ENCODE results near the gene ATXN1L. TPM values are rescaled to one million over a fixed set of nuclear protein-coding genes. Genes with fewer than 3 reads are reported as not detected.

ATXN1L gene
- total RNA-seq, 5 donors from 2014 or later (not counting 1 experiment from before 2014, with no cell fraction given) = 26.8 to 44.0 (median 29.3) TPM

- Histone ChIP-seq H3K9me3 (no peaks in the 10 kb centered on the region), H3K36me3 (ENCODE audit: control insufficient read depth in 2 of 2, extremely low read depth in 1 of 2, insufficient read depth in 1 of 2, low read length in 1 of 2) (peaks cover 10 to 60% of the 10 kb centered on the region in 2 donors), H3K27me3 (replicated peaks in 1 of 2; ENCODE audit: control insufficient read depth in 2 of 2, extremely low read depth in 1 of 2, insufficient read depth in 2 of 2, low read length in 1 of 2) (no peaks in the 10 kb centered on the region), H3K27ac (ENCODE audit: low read length) (peak overlapping the region; percentile 53), H3K4me1 (ENCODE audit: control insufficient read depth in 1 of 2, extremely low read depth in 1 of 2, insufficient read depth in 2 of 2, low read length in 2 of 2) (peaks cover 0 to 63% of the 10 kb centered on the region in 2 experiments), H3K4me3 (ENCODE audit: control insufficient read depth in 1 of 2, extremely low read depth in 1 of 2, low read length in 1 of 2) (no peak overlapping the region)
- Mint-ChIP-seq H3K4me1 (peaks cover 56 to 68% (median 66%) of the 10 kb centered on the region in 3 donors), H3K27ac (peak overlapping the region; percentile 59 to 63), H3K36me3 (peaks cover 24% of the 10 kb centered on the region), H3K4me3 (no peak overlapping the region), H3K9me3 (no peaks in the 10 kb centered on the region), H3K27me3 (no peaks in the 10 kb centered on the region)
- POLR2A ChIA-PET = interaction anchor here in 1 of 2 donors (0.6 kb wide), 1 partner anchor 1771 kb away, joined by 3 read pairs; no protein-coding TSS in a partner anchor
- DNase-seq (no peak), ATAC-seq (replicated peaks in 1 of 4) (no peak)
- CTCF ChIA-PET = interaction anchor here in 1 of 2 donors (0.5 kb wide), 1 partner anchor 1553 kb away, joined by 3 read pairs; no protein-coding TSS in a partner anchor
- 100% methylated on average over 1 of the region's 4 CpGs for WGBS (ENCODE audit: insufficient coverage)
These were observed 8.7 kb downstream of the ATXN1L start for GRCh38 chr16:71854369-71854948.

- peak overlapping the region; percentile 54 for H3K27ac ChIP-seq (ENCODE audit: low read length)
- ChIA-PET CTCF (interaction anchor here in 1 of 2 donors (1.0 to 2.8 kb wide), 2 partner anchors 25 to 27 kb away, joined by 3 to 12 read pairs; partner anchors contain the start of gene ZNF821), POLR2A (interaction anchor here (0.5 to 0.6 kb wide), 2 partner anchors 53 to 149 kb away, joined by 3 to 5 read pairs; no protein-coding TSS in a partner anchor)
- WGBS (ENCODE audit: insufficient coverage) = 59% methylated on average over 3 of the region's 5 CpGs
- no peaks in the 10 kb centered on the region for H3K9me3 ChIP-seq
- Mint-ChIP-seq H3K36me3 (peaks cover 22% of the 10 kb centered on the region), H3K4me3 (peak overlapping the region in 1 of 3 donors; percentile 47), H3K4me1 (peaks cover 53 to 65% (median 59%) of the 10 kb centered on the region in 3 donors), H3K9me3 (no peaks in the 10 kb centered on the region), H3K27me3 (no peaks in the 10 kb centered on the region), H3K27ac (peak overlapping the region; percentile 65 to 79)
- no peaks in the 10 kb centered on the region for H3K27me3 ChIP-seq (replicated peaks in 1 of 2; ENCODE audit: control insufficient read depth in 2 of 2, extremely low read depth in 1 of 2, insufficient read depth in 2 of 2, low read length in 1 of 2)
- peaks cover 8 to 53% of the 10 kb centered on the region in 2 donors for H3K36me3 ChIP-seq (ENCODE audit: control insufficient read depth in 2 of 2, extremely low read depth in 1 of 2, insufficient read depth in 1 of 2, low read length in 1 of 2)
- no peak overlapping the region for H3K4me3 ChIP-seq (ENCODE audit: control insufficient read depth in 1 of 2, extremely low read depth in 1 of 2, low read length in 1 of 2)
- peak; percentile 35 to 71 (median 58) for ATAC-seq (replicated peaks in 1 of 4)
- peaks cover 0 to 67% of the 10 kb centered on the region in 2 experiments for H3K4me1 ChIP-seq (ENCODE audit: control insufficient read depth in 1 of 2, extremely low read depth in 1 of 2, insufficient read depth in 2 of 2, low read length in 2 of 2)
- peak in 21 of 35 experiments; percentile 2 to 65 (median 23) for DNase-seq
These were observed 10.3 kb downstream of the ATXN1L start for GRCh38 chr16:71855937-71856662.

- Mint-ChIP-seq H3K9me3 (no peaks in the 10 kb centered on the region), H3K36me3 (peaks cover 31% of the 10 kb centered on the region), H3K4me3 (no peak overlapping the region), H3K27me3 (no peaks in the 10 kb centered on the region), H3K27ac (peak overlapping the region in 1 of 2 donors; percentile 6), H3K4me1 (peaks cover 18 to 28% (median 26%) of the 10 kb centered on the region in 3 donors)
- Histone ChIP-seq H3K4me1 (ENCODE audit: control insufficient read depth in 1 of 2, extremely low read depth in 1 of 2, insufficient read depth in 2 of 2, low read length in 2 of 2) (peaks cover 0 to 29% of the 10 kb centered on the region in 2 experiments), H3K27me3 (replicated peaks in 1 of 2; ENCODE audit: control insufficient read depth in 2 of 2, extremely low read depth in 1 of 2, insufficient read depth in 2 of 2, low read length in 1 of 2) (no peaks in the 10 kb centered on the region), H3K36me3 (ENCODE audit: control insufficient read depth in 2 of 2, extremely low read depth in 1 of 2, insufficient read depth in 1 of 2, low read length in 1 of 2) (peaks cover 3 to 54% of the 10 kb centered on the region in 2 donors), H3K9me3 (no peaks in the 10 kb centered on the region), H3K27ac (ENCODE audit: low read length) (no peak overlapping the region), H3K4me3 (ENCODE audit: control insufficient read depth in 1 of 2, extremely low read depth in 1 of 2, low read length in 1 of 2) (no peak overlapping the region)
- ChIA-PET POLR2A (no interaction called here), CTCF (interaction anchor here in 1 of 2 donors (0.6 to 1.4 kb wide), 2 partner anchors 11 to 102 kb away, joined by 3 to 5 read pairs; no protein-coding TSS in a partner anchor)
- no peak for DNase-seq
- ATAC-seq (replicated peaks in 1 of 4) = no peak
- 93% methylated on average over 32 of the region's 32 CpGs for WGBS (ENCODE audit: insufficient coverage)
These were observed 14.2 kb downstream of the ATXN1L start for GRCh38 chr16:71859762-71860521.

- H3K4me3 ChIP-seq (ENCODE audit: control insufficient read depth in 1 of 2, extremely low read depth in 1 of 2, low read length in 1 of 2) = no peak overlapping the region
- Mint-ChIP-seq H3K4me3 (no peak overlapping the region), H3K9me3 (no peaks in the 10 kb centered on the region), H3K36me3 (peaks cover 36% of the 10 kb centered on the region), H3K4me1 (peaks cover 0 to 4% (median 4%) of the 10 kb centered on the region in 3 donors), H3K27me3 (no peaks in the 10 kb centered on the region), H3K27ac (peak overlapping the region in 1 of 2 donors; percentile 12)
- H3K36me3 ChIP-seq (ENCODE audit: control insufficient read depth in 2 of 2, extremely low read depth in 1 of 2, insufficient read depth in 1 of 2, low read length in 1 of 2) = peaks cover 3 to 63% of the 10 kb centered on the region in 2 donors
- ChIA-PET POLR2A (interaction anchor here in 1 of 2 donors (0.6 kb wide), 1 partner anchor 18 kb away, joined by 5 read pairs; no protein-coding TSS in a partner anchor), CTCF (no interaction called here)
- H3K4me1 ChIP-seq (ENCODE audit: control insufficient read depth in 1 of 2, extremely low read depth in 1 of 2, insufficient read depth in 2 of 2, low read length in 2 of 2) = peaks cover 0 to 5% of the 10 kb centered on the region in 2 experiments
- H3K9me3 ChIP-seq = no peaks in the 10 kb centered on the region
- no peak for DNase-seq
- ATAC-seq (replicated peaks in 1 of 4) = no peak
- 94% methylated on average over 4 of the region's 5 CpGs for WGBS (ENCODE audit: insufficient coverage)
- H3K27me3 ChIP-seq (replicated peaks in 1 of 2; ENCODE audit: control insufficient read depth in 2 of 2, extremely low read depth in 1 of 2, insufficient read depth in 2 of 2, low read length in 1 of 2) = no peaks in the 10 kb centered on the region
- H3K27ac ChIP-seq (ENCODE audit: low read length) = no peak overlapping the region
These were observed 18.2 kb downstream of the ATXN1L start for GRCh38 chr16:71863995-71864394.

- H3K27ac Mint-ChIP-seq = peak overlapping the region; percentile 0 to 11
- Histone ChIP-seq H3K4me1 (ENCODE audit: control insufficient read depth in 1 of 2, extremely low read depth in 1 of 2, insufficient read depth in 2 of 2, low read length in 2 of 2) (peaks cover 0 to under 1% of the 10 kb centered on the region in 2 experiments), H3K27ac (ENCODE audit: low read length) (no peak overlapping the region), H3K4me3 (ENCODE audit: control insufficient read depth in 1 of 2, extremely low read depth in 1 of 2, low read length in 1 of 2) (no peak overlapping the region), H3K9me3 (no peaks in the 10 kb centered on the region), H3K27me3 (replicated peaks in 1 of 2; ENCODE audit: control insufficient read depth in 2 of 2, extremely low read depth in 1 of 2, insufficient read depth in 2 of 2, low read length in 1 of 2) (no peaks in the 10 kb centered on the region), H3K36me3 (ENCODE audit: control insufficient read depth in 2 of 2, extremely low read depth in 1 of 2, insufficient read depth in 1 of 2, low read length in 1 of 2) (peaks cover 2 to 53% of the 10 kb centered on the region in 2 donors)
- DNase-seq = no peak
- ChIA-PET POLR2A (no interaction called here), CTCF (interaction anchor here in 1 of 2 donors (0.5 kb wide), 1 partner anchor 921 kb away, joined by 3 read pairs; no protein-coding TSS in a partner anchor)
- no peak overlapping the region for H3K4me3 Mint-ChIP-seq
- no peaks in the 10 kb centered on the region for H3K27me3 Mint-ChIP-seq
- WGBS (ENCODE audit: insufficient coverage) = 100% methylated on average over 2 of the region's 7 CpGs
- H3K36me3 Mint-ChIP-seq = peaks cover 35% of the 10 kb centered on the region
- ATAC-seq (replicated peaks in 1 of 4) = no peak
- H3K4me1 Mint-ChIP-seq = peaks cover 2 to 8% (median 7%) of the 10 kb centered on the region in 3 donors
- no peaks in the 10 kb centered on the region for H3K9me3 Mint-ChIP-seq
These were observed 19.5 kb downstream of the ATXN1L start for GRCh38 chr16:71865173-71865863.

Data from T-cell (primary cell).